Hippocampal formation (tissue), 2 donors: ENCODE data around the gene FADS6.
"Not testable (repeated sequence)": the region's sequence is repeated elsewhere in the genome, so short reads cannot be mapped to it uniquely, and the experiment has no call there.

Source experiments
- DNase-seq, 2 donors: peaks; one replicate each; lab custom pipeline; 2025; lab: John Stamatoyannopoulos, UW

The FADS6 gene

DNA sequence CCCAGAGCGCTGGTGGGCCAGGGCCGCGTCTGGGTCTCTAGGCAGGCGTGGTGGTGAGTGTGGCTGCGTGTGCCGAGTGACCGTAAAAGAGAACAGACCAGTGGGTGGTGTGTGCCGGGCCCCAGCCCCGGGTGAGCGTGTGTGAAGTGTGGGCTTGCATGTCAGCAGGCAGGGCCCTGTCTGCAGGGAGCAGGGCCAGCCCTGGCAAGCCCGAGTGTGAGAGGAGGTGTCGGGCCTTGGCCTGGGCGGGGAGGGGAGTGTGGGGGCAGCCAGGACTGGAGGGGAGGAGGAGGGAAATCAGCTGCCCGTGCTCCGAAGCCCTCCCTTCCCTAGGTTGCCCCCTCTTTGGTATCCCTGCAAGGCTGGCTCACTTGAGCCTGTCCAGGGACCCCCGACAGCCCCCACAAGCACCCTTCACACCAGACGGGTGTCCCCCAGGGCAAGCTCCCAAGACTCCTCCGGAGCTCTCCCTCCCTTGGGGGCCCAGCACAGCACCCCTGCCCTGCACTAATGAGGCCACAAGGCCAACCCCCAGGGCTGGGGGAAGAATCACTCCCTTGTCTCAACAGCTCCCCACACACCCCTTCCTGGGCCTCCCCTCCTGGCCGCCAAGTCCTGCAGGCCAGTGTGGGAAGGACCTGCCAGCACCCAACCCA lies 27.7 kb upstream of the FADS6 start:
- DNase-seq = no peak

- no peak for DNase-seq
Measured at GRCh38 chr17:74920642-74921025, 27.2 kb upstream of the FADS6 start.

- no peak for DNase-seq
Measured at GRCh38 chr17:74920306-74920620, 26.8 kb upstream of the FADS6 start.

GRCh38 chr17:74919440-74920305 lies 26.2 kb upstream of the FADS6 start:
- DNase-seq = no peak

- DNase-seq = no peak
Measured at GRCh38 chr17:74918906-74919305, 25.5 kb upstream of the FADS6 start.

DNA sequence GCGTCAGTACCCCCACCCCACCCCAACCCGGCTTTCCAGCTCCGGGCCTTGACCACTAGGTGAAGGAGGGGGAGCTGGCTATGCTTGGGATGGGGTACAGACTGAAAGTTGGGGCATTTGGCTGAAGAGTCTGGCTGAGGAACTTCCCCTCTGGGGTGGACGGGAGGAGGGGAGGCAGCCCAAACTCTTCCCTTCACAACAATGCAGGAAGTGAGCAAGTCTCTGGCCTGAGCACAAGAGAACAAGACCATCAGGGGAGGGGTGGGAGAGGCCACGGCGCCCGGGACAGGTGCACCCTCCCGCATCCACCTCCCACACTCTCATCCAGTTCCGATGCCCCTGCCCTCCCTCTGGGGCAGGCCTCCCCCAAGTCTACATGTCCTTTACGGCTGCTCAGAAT lies 24.0 kb upstream of the FADS6 start:
- DNase-seq = no peak

- DNase-seq = no peak
Measured at GRCh38 chr17:74916851-74917199, 23.4 kb upstream of the FADS6 start.

- no peak for DNase-seq
Measured at GRCh38 chr17:74916136-74916850, 22.9 kb upstream of the FADS6 start.

DNA sequence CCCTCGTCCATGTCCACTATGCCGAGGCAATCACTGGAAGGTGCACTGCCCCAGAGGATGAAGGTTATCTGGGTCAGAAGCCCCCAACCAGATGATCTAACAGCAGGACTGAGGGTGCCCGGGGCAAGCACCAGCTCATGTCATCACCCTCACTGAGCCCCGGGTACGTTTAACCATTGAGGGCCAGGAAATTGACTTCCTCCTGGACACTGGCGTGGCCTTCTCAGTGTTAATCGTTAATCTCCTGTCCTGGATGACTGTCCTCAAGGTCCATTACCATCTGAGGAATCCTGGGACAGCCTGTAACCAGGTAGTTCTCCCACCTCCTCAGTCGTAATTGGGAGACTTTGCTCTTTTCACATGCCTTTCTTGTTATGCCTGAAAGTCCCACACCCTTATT lies 18.0 kb upstream of the FADS6 start:
- DNase-seq = not testable (repeated sequence)

- not testable (repeated sequence) for DNase-seq
Measured at GRCh38 chr17:74909097-74909496, 15.7 kb upstream of the FADS6 start.

DNA sequence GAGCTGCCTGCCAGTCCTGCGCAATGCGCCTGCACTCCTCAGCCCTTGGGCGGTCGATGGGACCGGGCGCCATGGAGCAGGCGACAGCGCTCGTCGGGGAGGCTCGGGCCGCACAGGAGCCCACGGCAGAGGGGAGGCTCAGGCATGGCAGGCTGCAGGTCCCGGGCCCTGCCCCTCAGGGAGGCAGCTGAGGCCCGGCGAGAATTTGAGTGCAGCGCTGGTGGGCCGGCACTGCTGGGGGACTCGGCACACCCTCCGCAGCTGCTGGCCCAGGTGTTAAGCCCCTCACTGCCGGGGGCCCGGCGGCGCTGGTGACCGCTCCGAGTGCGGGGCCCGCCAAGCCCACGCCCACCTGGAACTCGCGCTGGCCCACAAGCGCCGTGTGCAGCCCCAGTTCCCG lies 13.6 kb upstream of the FADS6 start:
- no peak for DNase-seq

- DNase-seq = not testable (repeated sequence)
Measured at GRCh38 chr17:74906214-74906793, 12.9 kb upstream of the FADS6 start.

DNA sequence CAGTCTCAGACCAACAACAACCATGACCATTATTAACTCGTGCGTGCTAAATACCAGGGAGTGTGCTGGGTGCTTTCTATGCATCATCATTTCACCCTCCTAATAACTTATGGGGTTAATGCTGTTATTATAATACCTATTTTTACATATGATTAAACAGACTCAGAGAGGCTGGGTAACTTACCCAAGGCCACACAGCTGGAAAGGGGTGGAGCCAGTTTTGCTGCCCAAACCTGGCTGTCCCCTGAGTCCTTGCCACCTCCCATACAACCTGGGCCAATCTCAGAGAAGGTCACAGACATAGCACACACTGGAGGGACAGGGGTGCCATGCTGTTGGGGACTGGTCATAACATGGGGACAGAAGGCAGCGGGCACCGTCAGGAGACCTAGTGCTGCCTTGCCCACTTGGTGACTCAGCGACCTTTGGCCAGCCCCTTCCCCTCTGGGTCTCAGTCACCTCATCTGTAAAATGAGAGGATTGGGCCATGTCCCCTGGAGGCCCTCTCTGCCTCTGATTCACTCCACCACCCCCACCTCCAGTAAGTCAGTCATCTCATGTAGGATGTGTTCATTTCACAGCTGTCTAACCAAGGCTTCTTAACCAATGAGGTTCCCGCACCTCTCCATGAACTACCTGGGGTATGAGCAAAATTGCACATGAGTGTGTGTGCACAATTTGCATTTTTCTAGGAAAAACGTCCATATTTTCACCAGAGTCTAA lies 11.4 kb upstream of the FADS6 start:
- DNase-seq = no peak

GRCh38 chr17:74903671-74904070 lies 10.2 kb upstream of the FADS6 start:
- no peak for DNase-seq

- DNase-seq = no peak
Measured at GRCh38 chr17:74903034-74903433, 9.6 kb upstream of the FADS6 start.

GRCh38 chr17:74901353-74902135 lies 8.1 kb upstream of the FADS6 start:
- no peak for DNase-seq

DNA sequence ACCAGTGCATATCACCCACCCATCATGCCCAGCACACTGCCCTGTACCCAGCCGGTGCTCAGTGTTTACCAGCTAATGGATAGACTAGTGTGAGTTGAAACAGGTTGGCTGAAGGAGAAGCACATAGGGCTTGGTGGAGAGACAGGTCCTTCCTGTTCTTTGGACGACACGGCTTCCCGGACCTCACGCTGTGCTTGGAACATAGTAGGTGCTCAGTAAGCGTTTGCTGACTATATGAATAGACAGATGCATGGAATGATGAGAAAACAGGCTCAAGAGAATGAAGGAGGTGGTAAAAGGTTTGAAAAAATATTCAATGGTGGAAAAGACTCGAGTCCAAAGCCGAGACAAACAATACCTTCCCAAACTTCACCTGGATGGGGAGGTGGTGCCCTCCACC lies 6.8 kb upstream of the FADS6 start:
- DNase-seq = no peak

DNA sequence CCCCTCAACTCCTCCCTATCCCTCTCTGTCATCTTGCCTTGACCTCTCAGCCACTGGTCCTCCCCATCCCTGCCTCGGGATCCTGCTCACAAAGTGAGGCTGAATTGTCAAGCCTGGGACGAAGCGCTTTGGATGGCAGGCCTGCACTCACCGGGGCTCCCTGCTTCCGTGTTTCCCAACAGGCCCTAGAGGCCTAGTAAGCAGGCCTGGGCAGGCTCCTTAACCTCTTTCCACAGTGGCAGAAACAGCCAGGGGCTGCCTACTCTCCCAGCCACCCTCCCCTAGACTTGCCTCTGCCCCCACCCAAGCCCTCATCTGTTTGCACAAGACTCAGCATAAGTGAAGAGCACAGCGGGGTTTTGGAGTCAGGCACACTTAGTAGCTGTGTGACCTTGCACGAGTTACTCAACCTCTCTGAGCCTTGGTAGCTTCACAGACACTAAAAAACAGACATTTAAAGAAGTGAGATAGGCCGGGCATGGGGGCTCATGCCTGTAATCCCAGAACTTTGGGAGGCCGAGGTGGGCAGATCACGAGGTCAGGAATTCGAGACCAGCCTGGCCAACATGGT lies 5.0 kb upstream of the FADS6 start:
- no peak for DNase-seq

- no peak for DNase-seq
Measured at GRCh38 chr17:74893936-74894671, 671 bp upstream of the FADS6 start.
